GM12872 (cell line): Measurements from ENCODE around the gene TMEM63C.

ENCODE experiments used
- CTCF ChIP-seq: IDR thresholded peaks from 3 replicates; pipeline ENCODE4 v1.5.1; 2011; ENCODE audit warnings: low read depth, mild to moderate bottlenecking, low read length, moderate library complexity; ENCODE audit not compliant: insufficient read depth

Gene TMEM63C

GRCh38 chr14:77183896-77184295 lies 2.3 kb downstream of the TMEM63C start:
- TF ChIP-seq CTCF: no peak

GRCh38 chr14:77184396-77185092 lies 2.9 kb downstream of the TMEM63C start:
- no peak for TF ChIP-seq CTCF

GRCh38 chr14:77185093-77185465 lies 3.5 kb downstream of the TMEM63C start:
- TF ChIP-seq CTCF: no peak

GRCh38 chr14:77186911-77187648 lies 5.5 kb downstream of the TMEM63C start:
- no peak for TF ChIP-seq CTCF

- no peak for TF ChIP-seq CTCF
Measured at GRCh38 chr14:77187649-77188012, 6.0 kb downstream of the TMEM63C start.

- TF ChIP-seq CTCF: no peak
Measured at GRCh38 chr14:77189479-77189878, 7.9 kb downstream of the TMEM63C start.

GRCh38 chr14:77190977-77191376 lies 9.4 kb downstream of the TMEM63C start:
- TF ChIP-seq CTCF: no peak
